Esophagus muscularis mucosa (tissue), 3 donors: Measurements from ENCODE around the gene ST3GAL3.

ENCODE experiments used
- CTCF ChIP-seq, 3 experiments: fragments of 200-600 bp in 2 of 3; fragments of 450-650 bp in 1 of 3; sonication (generic) in 2 of 3; IDR thresholded peaks; one replicate each; pipeline ENCODE4 v1.5.1; 2017 to 2019; ENCODE audit warnings: antibody characterized with exemption in 3 of 3, mild to moderate bottlenecking in 2 of 3, moderate library complexity in 1 of 3
- POLR2A ChIP-seq: fragments of 450-650 bp; IDR thresholded peaks from one replicate; pipeline ENCODE4 v1.6.1; 2017; ENCODE audit warnings: antibody characterized with exemption, moderate library complexity, mild to moderate bottlenecking, low read depth

- no peak for TF ChIP-seq CTCF (IDR thresholded peaks at IDR 0.05)
- no peak for TF ChIP-seq POLR2A
Measured at GRCh38 chr1:43753422-43753821, 46.1 kb downstream of the ST3GAL3 start.
